Fibroblast of skin of back (primary cell): ENCODE data around the gene UCP3.

Experiments used
- DNase-seq: peaks from one replicate; pipeline ENCODE4 v3.0.0-alpha.2; 2013

UCP3 gene

DNA sequence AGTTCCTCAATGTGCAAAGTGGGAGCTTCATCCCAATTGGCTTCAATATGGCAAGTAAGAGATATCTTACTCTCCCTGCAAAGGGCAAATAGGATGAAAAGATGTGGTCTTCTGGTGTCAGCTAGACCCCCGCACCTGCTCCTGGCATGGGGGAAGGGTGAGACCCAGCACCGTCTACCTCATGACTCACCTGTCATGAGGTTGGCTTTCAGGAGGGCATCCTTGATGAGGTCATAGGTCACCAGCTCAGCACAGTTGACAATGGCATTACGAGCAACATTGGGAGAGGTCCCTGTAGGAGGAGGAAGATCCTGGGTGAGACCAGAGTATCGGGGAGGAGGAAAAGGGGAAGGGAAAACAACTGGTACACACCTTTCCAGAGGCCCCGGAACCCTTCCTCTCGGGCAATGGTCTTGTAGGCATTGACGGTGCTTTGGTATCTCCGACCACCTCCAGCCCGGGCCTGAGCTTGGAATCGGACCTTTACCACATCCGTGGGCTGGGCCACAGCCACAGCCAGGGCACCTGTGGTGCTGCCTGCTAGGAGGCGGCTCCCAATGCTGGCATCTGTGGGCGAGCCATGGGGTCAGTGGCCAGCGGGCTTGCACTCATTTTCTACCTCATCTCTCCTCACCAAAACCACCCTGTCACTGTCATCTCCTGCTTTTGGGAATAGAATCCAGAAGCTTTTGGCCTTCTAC lies 32.3 kb downstream of the UCP3 start:
- DNase-seq = no peak

DNA sequence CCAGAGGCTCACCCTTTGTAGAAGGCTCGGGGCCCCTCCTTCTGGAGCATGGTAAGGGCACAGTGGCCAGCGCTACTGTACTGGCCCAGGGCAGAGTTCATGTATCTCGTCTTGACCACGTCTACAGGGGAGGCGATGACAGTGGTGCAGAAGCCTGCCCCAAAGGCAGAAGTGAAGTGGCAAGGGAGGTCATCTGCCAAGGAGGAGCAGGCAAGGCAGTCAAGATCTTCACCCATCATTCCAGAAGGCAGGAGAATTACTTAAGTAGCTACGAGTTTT lies 33.5 kb downstream of the UCP3 start:
- no peak for DNase-seq

DNA sequence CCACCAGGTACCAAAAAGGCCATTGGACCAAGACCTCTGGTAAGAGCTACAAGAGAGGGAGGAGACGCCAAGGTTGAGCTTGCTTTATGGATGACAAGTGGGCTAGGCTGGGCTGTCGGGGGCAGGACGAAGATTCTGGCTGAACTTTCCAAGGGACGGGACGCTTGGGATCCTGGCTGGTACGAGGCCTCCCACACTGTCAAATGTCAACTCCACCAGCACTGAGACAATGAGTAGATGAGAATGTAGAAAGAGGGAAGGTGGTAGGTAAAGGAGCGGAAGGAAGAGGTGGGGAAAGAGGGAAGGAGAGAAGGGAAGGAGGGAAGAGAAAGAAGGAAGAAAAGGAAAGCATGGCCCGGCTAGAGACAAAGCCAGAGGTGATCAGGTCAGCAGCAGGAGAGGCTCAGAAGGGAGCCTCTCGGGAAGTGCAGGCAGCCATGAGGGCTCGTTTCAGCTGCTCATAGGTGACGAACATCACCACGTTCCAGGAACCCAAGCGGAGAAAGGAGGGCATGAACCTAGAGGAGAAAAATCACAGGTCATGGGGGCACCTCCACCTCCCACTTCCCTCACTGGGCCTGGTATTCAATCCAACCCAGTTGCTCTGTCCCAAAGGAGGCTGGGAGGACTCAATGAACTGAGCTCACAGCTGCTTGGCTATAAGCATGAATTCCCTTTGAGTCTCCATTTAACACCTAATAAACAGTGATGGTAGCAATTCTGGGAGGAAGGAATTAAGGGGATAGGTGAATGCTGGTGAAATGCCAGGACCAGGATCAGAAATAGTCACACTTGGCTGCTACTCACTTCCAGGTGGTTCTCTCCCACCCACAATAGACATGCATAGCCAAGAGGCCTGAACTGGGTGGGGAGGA lies 34.0 kb downstream of the UCP3 start:
- no peak for DNase-seq

DNA sequence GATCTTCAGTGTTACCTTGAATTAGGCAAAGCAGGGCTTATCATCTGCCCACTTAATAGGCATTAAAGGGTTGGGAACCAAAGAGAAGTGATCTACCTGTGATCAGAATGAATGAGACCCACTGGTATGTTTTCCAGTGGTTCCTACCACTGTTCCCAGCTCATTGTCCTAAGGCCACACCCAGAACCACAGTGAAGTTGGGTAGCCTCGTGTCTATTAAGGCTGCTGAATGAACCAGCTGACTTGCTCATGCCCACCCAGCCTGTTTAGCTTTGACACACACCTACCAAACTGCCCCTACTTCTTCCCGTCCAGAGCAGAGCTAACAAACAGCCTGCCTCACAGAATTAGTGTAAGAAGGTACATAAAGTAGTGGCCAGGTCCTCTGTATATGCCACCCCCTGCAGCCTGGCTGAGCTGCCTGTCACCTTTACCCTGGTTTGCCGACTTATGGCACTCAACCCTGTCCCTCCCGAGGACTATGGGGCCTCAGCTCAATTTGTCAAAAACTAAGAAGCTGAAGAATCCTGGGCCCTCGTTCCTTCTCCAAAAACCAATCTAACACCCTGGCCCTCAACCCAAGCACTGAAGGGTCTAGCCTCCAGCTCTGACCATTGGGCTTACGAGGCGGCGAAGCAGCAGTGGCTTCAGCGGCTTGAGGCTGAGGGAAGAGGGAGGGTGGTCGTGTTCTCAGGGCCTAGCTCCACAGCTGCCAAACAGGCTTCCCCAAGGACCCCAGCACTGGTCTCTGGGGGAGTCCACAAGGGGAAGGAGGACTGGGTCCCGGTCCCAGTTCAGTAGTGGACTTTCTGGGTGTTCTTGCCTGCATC lies 36.0 kb downstream of the UCP3 start:
- no peak for DNase-seq

DNA sequence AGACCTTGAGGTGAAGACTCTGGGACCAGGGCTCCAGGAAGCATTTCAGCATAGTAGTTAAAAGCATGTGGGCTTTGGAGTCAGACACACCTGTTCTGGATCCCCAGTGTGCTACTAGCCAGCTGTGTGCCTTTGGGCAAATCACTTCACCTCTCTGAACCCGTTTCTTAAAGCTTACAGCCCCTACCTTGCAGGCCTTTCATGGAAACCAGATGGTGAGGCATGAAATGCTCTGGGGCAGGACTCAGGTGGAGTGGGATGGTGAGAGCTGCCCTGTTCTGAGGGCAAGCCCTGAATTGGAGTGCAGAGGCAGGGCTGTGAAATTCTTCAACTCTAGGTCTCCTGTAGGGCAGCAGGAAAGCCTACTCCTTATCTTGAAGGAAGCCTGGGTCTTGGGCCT lies 36.7 kb downstream of the UCP3 start:
- no peak for DNase-seq

DNA sequence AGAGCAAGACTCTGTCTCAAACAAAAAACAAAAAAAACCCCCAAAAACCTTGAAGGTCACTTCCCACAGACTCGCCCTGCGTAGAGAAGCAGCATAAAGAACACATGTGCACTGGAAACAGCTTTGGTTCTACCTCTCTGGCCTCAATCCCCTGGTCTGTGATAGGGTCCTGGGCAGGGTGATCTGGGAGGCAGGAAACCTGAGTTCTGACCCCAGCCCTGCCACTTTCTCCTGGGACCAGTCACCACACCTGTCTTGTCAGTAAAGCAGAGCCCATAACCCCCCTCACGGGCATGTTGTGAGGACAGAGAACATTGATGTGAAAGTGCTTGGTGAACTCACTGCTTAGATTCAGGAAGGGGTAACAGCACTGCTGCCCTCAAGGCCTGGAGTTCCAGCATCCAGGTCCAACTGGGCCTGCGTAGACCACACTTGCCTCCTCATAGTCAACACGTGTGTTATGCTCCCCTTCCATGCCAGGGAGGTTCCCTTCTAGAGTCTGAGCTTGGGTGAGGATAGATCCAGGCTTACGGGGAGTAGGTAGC lies 37.6 kb downstream of the UCP3 start:
- no peak for DNase-seq

DNA sequence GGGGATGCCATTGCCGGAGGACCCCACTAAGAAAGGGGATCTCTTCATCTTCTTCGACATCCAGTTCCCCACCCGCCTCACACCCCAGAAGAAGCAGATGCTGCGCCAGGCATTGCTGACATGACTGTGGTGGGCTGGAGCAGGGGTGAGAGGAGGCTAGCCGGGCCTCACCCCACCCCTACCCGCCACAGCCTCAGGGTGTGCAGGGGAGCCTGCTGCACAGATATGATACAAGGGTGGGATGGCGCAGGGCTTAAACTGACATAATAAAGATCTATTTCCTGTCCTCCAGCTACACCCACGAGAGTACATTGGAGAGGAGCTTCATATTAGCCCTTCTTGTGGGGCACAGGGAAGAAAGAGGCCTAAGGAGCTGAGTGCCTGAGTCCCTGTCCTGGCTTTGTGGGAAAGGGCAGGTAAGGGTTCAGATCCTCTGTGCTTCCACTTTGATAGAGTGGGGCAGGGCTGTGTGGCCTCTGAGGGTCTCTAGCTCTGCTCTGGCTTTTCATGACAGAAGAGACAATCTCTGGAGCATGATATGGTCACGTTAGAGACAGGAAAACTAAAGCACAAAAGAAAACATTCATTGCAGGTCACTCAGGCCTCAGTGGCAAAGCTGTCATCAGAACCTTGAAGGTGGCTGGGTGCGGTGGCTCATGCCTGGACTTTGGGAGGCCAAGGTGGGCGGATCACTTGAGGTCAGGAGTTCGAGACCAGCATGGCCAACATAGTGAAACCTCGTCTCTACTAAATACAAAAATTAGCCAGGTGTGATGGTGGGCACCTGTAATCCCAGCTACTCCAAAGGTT lies 38.7 kb downstream of the UCP3 start:
- DNase-seq = no peak

DNA sequence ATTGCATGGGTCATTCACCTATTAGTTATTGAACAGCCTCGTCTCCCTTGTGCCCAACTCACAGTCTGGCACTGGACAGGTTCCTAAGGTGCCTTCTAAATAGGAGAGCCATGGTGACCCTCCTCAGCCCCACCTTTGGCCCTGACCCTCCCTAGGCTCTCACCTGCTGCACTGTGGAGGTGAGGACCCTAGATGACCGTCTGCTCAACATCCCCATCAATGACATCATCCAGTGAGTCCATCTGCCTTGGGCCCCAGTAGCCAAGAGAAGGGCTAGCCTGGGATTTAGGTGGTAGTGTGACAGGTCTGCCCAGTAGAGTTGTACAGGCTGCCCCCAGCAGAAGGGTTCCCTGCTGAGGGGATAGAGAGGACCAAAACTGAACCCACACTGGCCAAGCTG lies 39.8 kb downstream of the UCP3 start:
- no peak for DNase-seq

DNA sequence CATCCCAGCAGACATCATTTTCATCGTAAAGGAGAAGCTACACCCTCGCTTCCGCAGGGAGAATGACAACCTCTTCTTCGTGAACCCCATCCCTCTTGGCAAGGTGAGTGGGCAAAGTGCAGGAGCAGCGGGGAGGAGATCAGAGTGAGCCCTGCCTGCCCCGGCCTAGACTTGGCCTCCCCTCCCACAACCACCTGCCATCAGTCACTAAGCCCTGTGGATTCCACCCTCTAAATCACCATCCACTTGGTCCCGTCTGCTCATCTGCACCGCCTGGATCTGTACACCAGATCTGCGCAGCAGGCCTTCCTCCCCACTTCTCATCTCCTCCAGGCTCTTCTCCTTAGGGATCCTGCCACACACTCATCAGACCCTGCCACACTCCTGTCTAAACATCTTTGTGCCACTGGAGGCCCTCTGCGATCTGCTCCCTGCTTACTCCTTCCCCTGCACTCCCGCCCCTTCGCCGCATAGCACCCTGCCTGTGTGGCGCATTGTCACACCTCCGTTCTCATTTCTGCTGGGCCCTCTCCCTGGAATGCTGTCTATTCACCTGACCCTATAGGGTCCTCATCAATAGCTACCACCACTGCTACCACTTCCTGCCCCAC lies 40.4 kb downstream of the UCP3 start:
- DNase-seq = no peak

DNA sequence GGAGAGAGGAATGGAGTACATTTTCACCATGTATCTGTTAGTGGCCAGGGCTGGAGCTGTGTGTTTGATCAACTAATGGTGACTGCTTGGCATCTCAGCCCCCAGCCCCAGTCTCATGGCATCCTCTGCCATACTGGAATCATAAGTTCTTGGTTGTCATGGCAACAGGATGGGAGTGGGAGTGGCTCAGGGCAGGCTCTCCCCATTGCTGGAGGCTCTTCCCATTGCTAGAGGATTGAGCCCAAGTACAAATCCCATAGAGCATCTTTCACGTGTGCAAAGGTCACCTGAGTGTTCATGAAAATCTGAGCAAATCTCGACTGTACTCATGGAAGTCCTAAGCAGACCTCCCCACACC lies 43.1 kb downstream of the UCP3 start:
- DNase-seq = no peak

DNA sequence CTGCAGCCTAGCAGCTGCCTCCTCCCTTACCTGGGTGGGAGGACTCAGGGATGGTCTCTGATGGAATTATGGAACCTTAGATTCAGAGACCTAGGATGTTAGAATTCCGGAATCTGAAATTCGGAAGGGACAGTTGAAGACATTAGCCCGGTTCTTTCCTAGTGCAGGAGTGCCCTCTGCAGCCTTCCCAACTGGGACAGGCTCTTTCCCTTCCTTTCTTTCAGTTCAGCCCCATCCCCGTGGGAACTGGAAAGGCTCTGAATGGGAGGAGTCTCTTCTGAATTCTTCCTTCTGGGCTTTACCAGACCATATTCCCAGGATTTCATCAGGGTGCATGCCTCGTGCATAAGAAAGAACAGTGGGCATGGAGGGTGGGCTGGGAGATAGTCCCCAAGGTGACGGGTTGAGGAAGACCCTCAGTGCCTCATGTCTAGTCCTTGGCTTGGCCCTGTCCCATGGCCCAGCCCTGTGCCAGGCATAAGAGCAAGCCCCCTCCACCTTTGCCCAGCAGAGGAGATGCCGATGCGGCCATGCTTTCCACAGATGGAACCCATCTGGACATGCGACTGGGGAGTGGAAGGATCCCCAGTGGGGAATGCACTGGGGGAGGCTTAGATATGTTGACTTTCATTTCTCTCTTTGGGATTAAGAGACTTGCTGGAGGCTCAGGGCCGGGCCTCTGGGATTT lies 43.7 kb downstream of the UCP3 start:
- DNase-seq = peak; percentile 50

DNA sequence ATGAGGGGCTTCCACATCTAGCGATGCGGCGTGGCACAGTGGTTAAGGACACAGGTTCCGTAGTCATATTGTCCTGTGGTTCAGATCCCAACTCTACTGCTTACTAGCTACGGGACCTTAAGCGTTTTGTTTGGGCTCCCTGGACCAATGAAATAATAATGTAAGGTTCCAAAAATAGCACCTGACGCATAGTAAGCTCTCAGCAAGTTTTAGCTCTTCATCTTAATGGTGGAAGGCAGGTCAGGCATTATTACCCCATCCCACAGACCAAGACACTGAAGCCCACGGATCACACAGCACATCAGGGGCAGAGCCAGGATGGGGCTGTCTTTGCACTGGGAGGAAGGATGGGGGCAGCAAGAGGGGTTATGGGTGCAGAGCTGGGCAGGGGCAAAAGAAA lies 45.0 kb downstream of the UCP3 start:
- no peak for DNase-seq

DNA sequence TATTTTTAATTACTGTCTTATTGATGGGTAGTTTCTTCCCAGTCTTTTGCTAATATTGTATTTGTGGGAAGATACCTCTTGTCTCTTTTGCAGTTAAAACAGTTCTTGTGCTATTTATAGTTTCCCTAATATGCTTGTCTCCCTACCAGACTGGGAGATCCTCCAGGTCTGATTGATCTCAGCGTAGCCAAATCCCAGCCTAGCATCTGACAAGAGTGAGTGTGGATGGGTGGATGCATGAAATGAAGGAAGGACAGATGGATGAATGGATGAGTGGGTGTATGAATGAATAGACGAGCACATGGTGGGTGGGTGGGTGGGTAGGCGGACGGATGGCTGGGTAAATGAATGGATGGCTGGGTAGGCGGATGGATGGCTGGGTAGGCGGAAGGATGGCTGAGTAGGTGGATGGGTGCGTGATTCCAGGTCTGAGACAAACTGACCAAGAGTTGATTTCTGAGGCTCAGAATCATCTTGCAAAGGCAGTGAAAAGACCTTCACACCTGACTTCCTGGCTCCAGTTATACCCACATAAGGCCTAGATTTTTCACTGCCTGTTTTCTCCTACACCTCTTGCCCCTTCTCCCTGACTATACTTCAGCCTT lies 46.7 kb downstream of the UCP3 start:
- DNase-seq = no peak

DNA sequence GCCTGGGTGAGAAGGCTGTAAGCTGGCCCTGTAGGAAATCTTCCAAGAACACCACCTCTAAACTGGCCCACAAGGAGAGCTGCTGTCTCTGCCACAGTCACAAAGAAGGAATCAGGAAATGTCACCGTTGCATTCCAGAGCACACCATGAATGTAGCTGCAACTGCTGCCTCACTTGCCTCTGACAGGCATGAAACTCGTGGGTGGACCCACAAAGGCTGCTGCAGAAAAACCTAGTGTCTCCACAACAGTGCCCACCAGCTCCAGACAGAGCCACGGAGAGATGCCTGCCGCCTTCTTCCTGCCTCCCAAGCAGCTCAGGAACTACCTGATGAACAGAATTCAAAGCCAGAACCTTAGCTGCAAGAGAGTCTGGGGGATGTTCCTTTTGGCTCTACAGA lies 47.6 kb downstream of the UCP3 start:
- peak; percentile 78 for DNase-seq

DNA sequence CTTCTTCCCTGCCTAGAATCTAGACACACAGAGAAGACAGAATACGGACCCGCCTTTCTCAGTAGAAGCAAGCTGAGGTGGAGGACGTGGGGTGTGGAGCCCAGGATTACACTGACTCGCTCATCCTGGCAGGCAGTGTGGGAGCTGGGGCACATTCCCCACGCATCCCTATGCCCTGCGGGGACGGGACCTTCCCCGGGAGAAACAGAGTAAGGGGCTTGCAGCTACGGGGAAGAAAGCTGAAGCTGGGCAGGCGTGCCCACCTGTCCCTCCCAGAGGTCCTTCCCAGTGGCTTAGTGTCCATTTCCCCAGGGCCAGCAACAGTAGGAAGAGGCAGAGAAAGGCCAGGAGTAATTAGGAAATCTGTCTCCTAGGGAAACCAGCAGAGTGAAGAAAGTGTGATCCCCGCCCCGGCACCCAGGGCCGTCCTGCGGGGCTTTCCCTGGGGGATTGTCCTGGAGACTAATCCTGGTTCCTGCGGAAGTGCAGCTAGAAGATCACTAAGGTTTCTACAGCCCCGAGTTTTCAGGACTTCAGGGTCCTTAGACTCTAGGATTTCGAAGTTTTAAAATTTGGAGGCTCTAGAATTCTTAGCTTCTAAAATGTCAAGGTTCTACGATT lies 50.3 kb downstream of the UCP3 start:
- no peak for DNase-seq

DNA sequence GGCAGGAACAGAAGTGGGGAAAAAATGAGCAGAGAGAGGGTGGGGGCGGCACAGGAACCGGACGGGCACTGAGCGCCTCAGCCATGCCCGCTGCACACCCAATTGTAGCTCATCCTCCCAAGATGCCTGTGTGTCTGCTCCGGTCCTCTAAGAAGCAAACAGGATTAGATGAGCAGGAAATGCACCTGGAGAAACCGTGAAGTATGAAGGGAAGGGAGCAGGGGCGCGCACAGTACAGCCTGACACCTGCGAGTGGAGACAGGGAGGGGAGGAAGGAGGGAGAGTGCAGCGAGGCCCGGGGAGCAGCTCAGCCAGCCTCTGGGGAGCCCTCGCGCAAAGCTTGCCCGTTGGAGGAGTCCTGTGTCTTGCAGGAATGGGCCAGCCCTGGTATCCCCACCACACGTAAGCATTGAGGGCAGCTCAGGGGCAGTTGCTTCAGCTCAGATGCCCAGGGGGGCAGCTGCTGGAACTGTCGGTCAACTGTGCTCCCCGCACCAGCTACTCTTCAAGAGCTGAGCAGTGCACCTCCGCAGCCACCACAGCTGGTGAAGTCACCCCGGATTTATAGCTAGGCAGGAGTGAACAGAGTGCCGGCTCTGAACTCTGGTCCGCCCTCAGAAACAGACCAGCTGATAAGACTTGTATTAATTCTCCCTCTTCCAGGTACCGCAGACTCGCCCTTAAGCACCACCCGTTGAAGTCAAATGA lies 51.1 kb downstream of the UCP3 start:
- DNase-seq = no peak

DNA sequence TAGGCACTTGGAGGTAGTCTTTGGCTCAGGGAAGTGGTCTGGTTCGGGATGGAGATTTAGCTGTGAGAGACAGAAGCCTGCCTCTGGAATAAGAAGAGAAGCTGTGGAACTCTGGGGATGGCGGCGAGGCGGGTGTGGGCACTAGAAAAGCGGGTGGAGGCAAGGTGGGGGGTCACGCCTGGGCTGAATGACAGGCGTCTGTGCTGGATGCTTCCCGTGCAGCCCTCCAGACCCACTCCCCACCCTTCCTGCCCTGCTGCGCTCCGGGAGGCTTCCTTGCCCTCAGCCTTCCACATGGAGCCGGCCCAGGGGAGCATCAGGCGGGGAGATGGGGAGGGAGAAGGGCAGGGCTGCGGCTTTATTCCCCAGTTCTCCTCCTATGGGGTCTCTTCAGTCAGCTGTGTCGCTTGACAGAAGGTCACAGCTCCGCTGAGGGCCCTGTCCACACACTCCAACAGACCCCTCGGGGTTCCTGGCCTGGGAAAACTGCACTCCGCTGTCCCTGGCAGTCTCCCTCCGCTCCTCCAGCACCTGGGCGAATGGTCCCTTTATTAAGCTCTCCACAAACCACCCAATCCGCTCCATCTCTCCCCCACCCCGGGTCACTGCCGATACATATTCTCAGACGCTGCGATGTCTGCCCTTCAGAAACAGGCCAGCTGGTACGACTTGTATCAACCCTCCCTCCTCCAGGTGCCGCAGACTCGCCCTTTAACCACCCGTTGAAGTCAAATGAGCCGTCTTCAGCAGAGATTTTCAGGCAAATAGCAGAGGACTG lies 51.8 kb downstream of the UCP3 start:
- no peak for DNase-seq

DNA sequence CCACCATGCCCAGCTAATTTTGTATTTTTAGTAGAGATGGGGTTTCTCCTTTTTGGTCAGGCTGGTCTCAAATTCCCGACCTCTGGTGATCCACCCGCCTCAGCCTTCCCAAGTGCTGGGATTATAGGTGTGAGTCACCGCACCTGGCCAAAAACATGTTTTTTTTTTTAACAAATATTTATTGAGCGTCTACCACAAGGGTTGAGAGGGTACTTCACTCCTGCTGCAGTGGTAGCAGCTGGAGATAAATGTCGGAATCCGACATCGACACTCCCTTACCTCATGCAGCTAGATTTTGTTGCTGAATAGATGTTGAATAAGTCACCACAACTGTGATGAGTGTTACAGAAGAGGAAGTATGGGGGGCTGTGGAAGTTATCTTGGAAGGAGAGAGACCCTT lies 57.1 kb downstream of the UCP3 start:
- DNase-seq = no peak
